Mucosa of rectum (tissue), 2 donors: ENCODE data around the gene ZFYVE16.
A peak's percentile ranks its signal among the peaks of the same experiment; 100 is the strongest.
"Not testable (repeated sequence)": the region's sequence is repeated elsewhere in the genome, so short reads cannot be mapped to it uniquely, and the experiment has no call there.

Experiments used
- H3K27ac ChIP-seq, 2 donors: one replicate each; pipeline ENCODE4 v1.7.0; 2013; ENCODE audit warnings: inconsistent platforms in 2 of 2, low read depth in 2 of 2, low read length in 2 of 2
- H3K27me3 ChIP-seq, 2 donors: one replicate each; pipeline ENCODE4 v1.7.0; 2013; ENCODE audit warnings: low read length in 2 of 2; ENCODE audit not compliant: control insufficient read depth in 2 of 2, insufficient read depth in 2 of 2
- H3K36me3 ChIP-seq, 2 donors: one replicate each; pipeline ENCODE4 v1.7.0; 2013; ENCODE audit warnings: low read length in 2 of 2; ENCODE audit not compliant: control insufficient read depth in 2 of 2, insufficient read depth in 2 of 2
- H3K4me1 ChIP-seq, 2 donors: one replicate each; pipeline ENCODE4 v1.7.0; 2013; ENCODE audit warnings: low read length in 2 of 2, mild to moderate bottlenecking in 1 of 2; ENCODE audit not compliant: control insufficient read depth in 2 of 2, insufficient read depth in 2 of 2
- H3K4me3 ChIP-seq, 2 donors: one replicate each; pipeline ENCODE4 v1.7.0; 2013; ENCODE audit warnings: low read length in 2 of 2
- H3K9ac ChIP-seq, 2 donors: one replicate each; pipeline ENCODE4 v1.7.0; 2013; ENCODE audit warnings: low read length in 2 of 2, low read depth in 1 of 2, mild to moderate bottlenecking in 1 of 2
- H3K9me3 ChIP-seq, 2 donors: one replicate each; pipeline ENCODE4 v1.7.0; 2013; ENCODE audit warnings: low read length in 2 of 2; ENCODE audit not compliant: control insufficient read depth in 2 of 2
- donor health status: healthy.
- donor health status: Normal muscosa, but diverticular disease.

ZFYVE16 gene

DNA sequence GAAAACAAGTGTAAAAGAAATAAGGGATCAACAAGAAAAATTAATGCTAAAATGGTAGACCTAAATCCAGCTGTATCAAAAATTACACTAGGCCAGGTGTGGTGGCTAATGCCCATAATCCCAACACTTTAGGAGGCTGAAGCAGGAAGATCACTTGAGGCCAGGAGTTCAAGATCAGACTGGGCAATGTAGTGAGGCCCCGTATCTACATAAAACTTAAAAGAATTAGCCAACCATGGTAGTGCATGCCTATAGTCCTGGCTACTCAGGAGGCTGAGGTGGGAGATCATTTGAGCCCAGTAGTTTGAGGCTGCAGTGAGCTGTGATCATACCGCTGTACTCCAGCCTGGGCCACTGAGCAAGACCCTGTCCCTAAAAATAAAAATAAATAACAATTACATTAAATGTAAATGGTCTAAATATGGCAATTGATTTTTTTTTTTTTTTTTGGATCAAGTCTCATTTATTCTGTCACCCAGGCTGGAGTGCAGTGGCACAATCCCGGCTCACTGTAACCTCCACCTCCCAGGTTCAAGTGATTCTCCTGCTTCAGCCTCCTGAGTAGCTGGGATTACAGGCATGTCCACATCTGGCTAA, 75.9 kb downstream of the ZFYVE16 start:
- Histone ChIP-seq H3K27me3 (no peaks in the 10 kb centered on the region), H3K27ac (no peak overlapping the region), H3K4me1 (no peaks in the 10 kb centered on the region), H3K36me3 (no peaks in the 10 kb centered on the region), H3K9ac (no peak overlapping the region), H3K4me3 (no peak overlapping the region), H3K9me3 (no peaks in the 10 kb centered on the region)

DNA sequence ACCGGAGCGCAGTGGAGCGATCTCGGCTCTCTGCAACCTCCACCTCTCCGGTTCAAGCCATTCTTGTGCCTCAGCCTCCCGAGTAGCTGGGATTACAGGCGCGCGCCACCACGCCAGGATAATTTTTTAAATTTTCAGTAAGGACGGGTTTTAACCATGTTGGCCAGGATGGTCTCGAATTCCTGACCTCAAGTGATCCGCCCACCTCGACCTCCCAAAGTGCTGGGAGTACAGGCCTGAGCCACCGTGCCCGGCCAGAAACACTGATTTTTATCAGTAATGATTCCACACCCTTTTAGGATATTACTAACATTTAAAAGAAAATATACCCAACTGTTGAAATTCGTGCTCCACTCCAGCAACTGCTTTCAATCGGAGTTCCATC, 79.6 kb downstream of the ZFYVE16 start:
- Histone ChIP-seq H3K36me3 (no peaks in the 10 kb centered on the region), H3K9me3 (no peaks in the 10 kb centered on the region), H3K27ac (peak overlapping the region; percentile 74 to 77), H3K27me3 (no peaks in the 10 kb centered on the region), H3K9ac (peak overlapping the region; percentile 44 to 83), H3K4me3 (peak overlapping the region; percentile 82 to 85), H3K4me1 (peaks cover 0 to 5% of the 10 kb centered on the region in 2 donors)

DNA sequence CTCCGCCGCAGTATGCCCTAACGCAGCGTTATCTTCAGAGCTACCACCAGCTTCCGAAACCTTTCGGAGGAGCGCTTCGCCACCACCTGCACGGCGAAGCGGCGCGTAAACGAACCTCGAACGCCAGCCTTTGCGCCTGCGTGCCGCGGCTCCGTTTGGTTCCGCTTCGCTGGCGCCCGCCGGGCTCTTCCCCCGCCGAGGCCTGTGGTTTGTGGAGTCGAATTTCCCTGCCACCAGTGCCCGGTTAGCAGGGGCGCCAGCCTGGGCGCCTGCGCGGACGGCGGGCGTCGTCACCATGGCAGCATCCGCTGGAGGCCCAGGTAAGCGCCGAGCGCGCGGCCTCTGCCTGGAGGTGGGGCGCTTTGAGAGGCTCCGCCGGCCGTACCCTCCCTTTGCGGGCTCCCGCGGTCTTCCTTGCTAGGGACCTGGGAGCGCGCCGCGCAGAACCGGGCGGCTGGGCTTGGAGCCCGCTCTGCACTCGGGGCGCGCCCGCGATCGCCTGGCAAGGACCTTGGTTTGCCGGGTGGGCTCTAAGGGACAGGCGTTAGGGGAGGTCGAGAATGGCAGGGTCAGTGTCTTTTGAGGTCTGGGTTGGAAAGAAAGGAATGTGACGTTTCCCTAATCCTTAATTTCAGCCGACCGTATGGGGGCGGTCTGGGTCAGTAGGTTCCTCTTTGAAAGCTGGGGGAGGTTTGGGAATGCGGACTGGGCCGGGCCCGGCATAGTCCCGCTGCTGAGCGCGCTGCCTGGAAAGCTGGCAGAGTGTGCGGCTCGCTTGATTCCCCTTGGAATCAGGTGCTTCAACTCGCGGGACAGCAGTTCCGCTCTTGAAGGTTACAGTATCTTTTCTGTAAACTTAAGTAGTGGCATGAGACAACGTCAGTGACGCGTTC, 80.2 kb downstream of the ZFYVE16 start, which contains the start of gene FAM151B:
FAM151B (plus strand) TSS at position 272 of the 893 bp plus-strand sequence; CDS start at position 296, 24 bp downstream.
- Histone ChIP-seq H3K27me3 (no peaks in the 10 kb centered on the region), H3K27ac (peak within 1 kb of the TSS; percentile 74 to 77), H3K4me1 (peaks cover 0 to 5% of the 10 kb centered on the region in 2 donors), H3K9me3 (no peaks in the 10 kb centered on the region), H3K4me3 (peak within 1 kb of the TSS; percentile 82 to 85), H3K9ac (peak within 1 kb of the TSS; percentile 74 to 83), H3K36me3 (no peaks in the 10 kb centered on the region)

DNA sequence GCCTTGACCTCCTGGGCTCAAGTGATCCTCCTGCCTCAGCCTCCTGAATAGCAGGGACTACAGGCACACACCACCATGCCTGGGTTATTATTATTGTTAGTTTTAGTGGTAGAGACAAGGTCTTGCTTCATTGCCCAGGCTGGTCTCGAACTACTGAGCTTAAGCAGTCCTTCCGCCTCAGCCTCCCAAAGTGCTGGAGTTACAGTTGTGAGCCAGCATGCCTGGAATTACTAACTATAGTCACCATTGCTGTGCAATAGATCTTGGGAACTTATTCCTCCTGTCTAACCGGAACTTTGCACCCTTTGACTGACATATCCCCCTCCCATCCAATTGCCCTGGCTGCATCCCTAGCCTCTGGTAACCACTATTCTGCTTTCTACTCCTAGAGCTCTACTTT, 83.4 kb downstream of the ZFYVE16 start:
- peaks cover 0 to 5% of the 10 kb centered on the region in 2 donors for H3K4me1 ChIP-seq
- H3K27ac ChIP-seq = no peak overlapping the region
- H3K27me3 ChIP-seq = no peaks in the 10 kb centered on the region
- H3K36me3 ChIP-seq = no peaks in the 10 kb centered on the region
- no peak overlapping the region for H3K9ac ChIP-seq
- H3K9me3 ChIP-seq = no peaks in the 10 kb centered on the region
- no peak overlapping the region for H3K4me3 ChIP-seq

- Histone ChIP-seq H3K4me3 (no peak overlapping the region), H3K9me3 (no peaks in the 10 kb centered on the region), H3K36me3 (no peaks in the 10 kb centered on the region), H3K27me3 (no peaks in the 10 kb centered on the region), H3K4me1 (peaks cover 0 to 5% of the 10 kb centered on the region in 2 donors), H3K27ac (no peak overlapping the region), H3K9ac (no peak overlapping the region)
Measured at GRCh38 chr5:80492741-80493140, 84.9 kb downstream of the ZFYVE16 start.

DNA sequence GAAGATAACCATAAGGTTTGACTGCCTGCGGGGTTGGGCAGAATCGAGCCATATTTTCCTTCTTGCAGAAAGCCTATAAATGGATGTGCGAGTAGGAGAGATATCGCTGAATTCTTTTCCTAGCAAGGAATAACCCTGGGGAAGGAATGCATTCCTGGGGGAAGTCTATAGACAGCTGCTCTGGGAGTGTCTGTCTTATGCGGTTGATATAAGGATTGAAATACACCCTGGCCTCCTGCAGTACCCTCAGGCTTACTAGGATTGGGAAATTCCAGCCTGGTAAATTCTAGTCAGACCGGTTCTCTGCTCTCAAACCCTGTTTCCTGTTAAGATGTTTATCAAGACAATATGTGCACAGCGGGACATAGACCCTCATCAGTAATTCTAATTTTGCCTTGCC, 85.6 kb downstream of the ZFYVE16 start:
- not testable (repeated sequence) for H3K9me3 ChIP-seq, H3K27ac ChIP-seq, H3K4me3 ChIP-seq, H3K4me1 ChIP-seq, H3K9ac ChIP-seq, H3K36me3 ChIP-seq, H3K27me3 ChIP-seq

- Histone ChIP-seq H3K4me3 (no peak overlapping the region), H3K9me3 (no peaks in the 10 kb centered on the region), H3K27ac (no peak overlapping the region), H3K9ac (no peak overlapping the region), H3K27me3 (no peaks in the 10 kb centered on the region), H3K36me3 (no peaks in the 10 kb centered on the region), H3K4me1 (no peaks in the 10 kb centered on the region)
Measured at GRCh38 chr5:80495891-80496290, 88.0 kb downstream of the ZFYVE16 start.

- Histone ChIP-seq H3K4me1 (no peaks in the 10 kb centered on the region), H3K36me3 (no peaks in the 10 kb centered on the region), H3K9ac (no peak overlapping the region), H3K27ac (no peak overlapping the region), H3K9me3 (no peaks in the 10 kb centered on the region), H3K27me3 (no peaks in the 10 kb centered on the region), H3K4me3 (no peak overlapping the region)
Measured at GRCh38 chr5:80502800-80503199, 94.9 kb downstream of the ZFYVE16 start.

- H3K4me1 ChIP-seq = no peaks in the 10 kb centered on the region
Measured at GRCh38 chr5:80503641-80504040, 95.8 kb downstream of the ZFYVE16 start.

GRCh38 chr5:80504833-80505232, 97.0 kb downstream of the ZFYVE16 start:
- Histone ChIP-seq H3K4me3 (no peak overlapping the region), H3K9ac (no peak overlapping the region), H3K27me3 (no peaks in the 10 kb centered on the region), H3K4me1 (no peaks in the 10 kb centered on the region), H3K36me3 (no peaks in the 10 kb centered on the region), H3K9me3 (no peaks in the 10 kb centered on the region), H3K27ac (no peak overlapping the region)

More at GRCh38 chr5:80503641-80504040, 95.8 kb downstream of the ZFYVE16 start:
- Histone ChIP-seq H3K27me3 (no peaks in the 10 kb centered on the region), H3K4me3 (no peak overlapping the region), H3K9me3 (no peaks in the 10 kb centered on the region), H3K36me3 (no peaks in the 10 kb centered on the region), H3K9ac (no peak overlapping the region), H3K27ac (no peak overlapping the region)
